HepG2 (cell line): ENCODE data around the gene TM4SF18. TPM values are rescaled to one million over a fixed set of nuclear protein-coding genes. Genes with fewer than 3 reads are reported as not detected.

Source experiments
- ARNTL ChIP-seq: sonication (generic); formaldehyde crosslinking; IDR thresholded peaks from 2 replicates; pipeline ENCODE4 v1.4.0; 2020; ENCODE audit warnings: mild to moderate bottlenecking, missing genetic modification reagents
- HCFC1 ChIP-seq: fragments of 150-350 bp; IDR thresholded peaks from 2 replicates; pipeline ENCODE4 v1.6.1; 2014; ENCODE audit warnings: low read depth, low read length
- PATZ1 ChIP-seq: sonication (generic); formaldehyde crosslinking; IDR thresholded peaks from 2 replicates; pipeline ENCODE4 v1.4.0; 2020; ENCODE audit warnings: missing genetic modification reagents
- SUZ12 ChIP-seq: fragments of 150-350 bp; IDR thresholded peaks from 2 replicates; pipeline ENCODE4 v1.6.1; 2014; ENCODE audit warnings: low read depth, low read length
- SYNCRIP ChIP-seq: fragments of 200-400 bp; formaldehyde crosslinking; IDR thresholded peaks from 2 replicates; pipeline ENCODE4 v1.6.1; 2018; ENCODE audit warnings: mild to moderate bottlenecking, low read depth, low read length; ENCODE audit not compliant: insufficient read depth
- XBP1 ChIP-seq: sonication (generic); formaldehyde crosslinking; IDR thresholded peaks from 2 replicates; pipeline ENCODE4 v1.5.0; 2020; ENCODE audit warnings: missing genetic modification reagents
- ZBTB14 ChIP-seq: sonication (generic); formaldehyde crosslinking; IDR thresholded peaks from 2 replicates; pipeline ENCODE4 v1.4.0; 2020; ENCODE audit warnings: missing genetic modification reagents
- ZHX2 ChIP-seq, 2 experiments: sonication (generic) in 1 of 2; formaldehyde crosslinking in 1 of 2; IDR thresholded peaks; 2 replicates each; pipeline versions ENCODE4 v1.6.1 to v1.9.0; 2014 to 2022; ENCODE audit warnings: antibody characterized with exemption in 1 of 2, borderline replicate concordance in 1 of 2, inconsistent platforms in 1 of 2, low read depth in 1 of 2, missing genetic modification reagents in 1 of 2
- ZNF138 ChIP-seq: sonication (generic); formaldehyde crosslinking; IDR thresholded peaks from 2 replicates; pipeline ENCODE4 v1.5.0; 2020; ENCODE audit warnings: mild to moderate bottlenecking, low read depth, missing genetic modification reagents
- ZNF33B ChIP-seq: sonication (generic); formaldehyde crosslinking; IDR thresholded peaks from 2 replicates; pipeline ENCODE4 v1.5.1; 2020; ENCODE audit warnings: mild to moderate bottlenecking, missing genetic modification reagents
- ZNF383 ChIP-seq: sonication (generic); formaldehyde crosslinking; IDR thresholded peaks from 2 replicates; pipeline ENCODE4 v1.4.0; 2020; ENCODE audit warnings: missing genetic modification reagents, mild to moderate bottlenecking, borderline replicate concordance
- ZNF615 ChIP-seq: sonication (generic); formaldehyde crosslinking; IDR thresholded peaks from 2 replicates; pipeline ENCODE4 v1.5.0; 2020; ENCODE audit warnings: mild to moderate bottlenecking, missing genetic modification reagents, borderline replicate concordance
- ZNF644 ChIP-seq: IDR thresholded peaks from 2 replicates; pipeline ENCODE4 v1.6.1; 2016; ENCODE audit warnings: low read depth
- ZNF720 ChIP-seq: sonication (generic); formaldehyde crosslinking; IDR thresholded peaks from 2 replicates; pipeline ENCODE4 v1.4.0; 2020; ENCODE audit warnings: missing genetic modification reagents
- ZNF740 ChIP-seq: sonication (generic); formaldehyde crosslinking; IDR thresholded peaks from 2 replicates; pipeline ENCODE4 v1.4.0; 2020; ENCODE audit warnings: missing genetic modification reagents
- ZNF766 ChIP-seq: sonication (generic); formaldehyde crosslinking; IDR thresholded peaks from 2 replicates; pipeline ENCODE4 v1.5.0; 2020; ENCODE audit warnings: missing genetic modification reagents, borderline replicate concordance
- ZSCAN12 ChIP-seq: sonication (generic); formaldehyde crosslinking; IDR thresholded peaks from 2 replicates; pipeline ENCODE4 v1.9.0; 2021; ENCODE audit warnings: mild to moderate bottlenecking, missing genetic modification reagents
- polyA plus RNA-seq, 8 experiments: library from polyadenylated mRNA; depleted of rRNA in 3 of 8; stranded (reverse) in 7 of 8; unstranded in 1 of 8; fragments of >200 nt; fragmentation: Illumina TruSeq in 4 of 8; extraction: Trizol in 4 of 8; gene quantifications; 2 replicates each; pipeline versions ENCODE4 v1.2.1 to v1.2.3, GENCODE V29; 2011 to 2016; ENCODE audit warnings: low read depth in 4 of 8, missing spikeins in 1 of 8, mixed read lengths in 1 of 8; ENCODE audit not compliant: insufficient read depth in 1 of 8
- total RNA-seq, 5 experiments: library from RNA; depleted of rRNA; stranded (reverse); fragments of >200 nt; fragmentation: Illumina TruSeq; extraction: Trizol; gene quantifications; 2 replicates each; pipeline ENCODE4 v1.2.3, GENCODE V29; 2016; ENCODE audit warnings: low read depth in 1 of 5

The TM4SF18 gene
- total and polyA plus RNA-seq, 2 of the 13 experiments (the other 11 are each of a cell fraction or from before 2014, with no cell fraction given) = 0.15 TPM; not detected in 1

- TF ChIP-seq SYNCRIP (no peak), ZBTB14 (CRISPR knock-in tag) (no peak), ARNTL (CRISPR knock-in tag) (no peak), ZHX2 (IDR thresholded peaks at IDR 0.05; ENCODE audit: low read depth) (0 out of 2 replicates have a peak, but pooled peaks have one; percentile 36), ZHX2 (CRISPR knock-in tag; IDR thresholded peaks at IDR 0.05; ENCODE audit: borderline replicate concordance) (0 out of 2 replicates have a peak, but pooled peaks have one; percentile 28), ZNF33B (CRISPR knock-in tag) (no peak), ZNF383 (CRISPR knock-in tag) (no peak), ZNF740 (CRISPR knock-in tag) (peak; percentile 15; the same call in 1 of the 2 replicates), ZNF615 (no peak), HCFC1 (no peak), SUZ12 (no peak), PATZ1 (CRISPR knock-in tag) (peak; percentile 39; the same call in 1 of the 2 replicates), ZNF644 (CRISPR knock-in tag) (peak; percentile 91), XBP1 (CRISPR knock-in tag) (no peak), ZNF720 (no peak), ZNF766 (CRISPR knock-in tag) (0 out of 2 replicates have a peak, but pooled peaks have one; percentile 59), ZNF138 (no peak), ZSCAN12 (CRISPR knock-in tag) (no peak)
Observed at GRCh38 chr3:149356044-149356592, 22.7 kb upstream of the TM4SF18 start (continued).
